GM19463 (cell line): ENCODE results near the gene PICK1.

ENCODE experiments used
- ATAC-seq: cut with Tn5 transposase; IDR thresholded peaks from one replicate; pipeline ENCODE4 v1.9.1; 2021; ENCODE audit warnings: mild to moderate bottlenecking, moderate library complexity; ENCODE audit not compliant: unreplicated experiment

The PICK1 gene

DNA sequence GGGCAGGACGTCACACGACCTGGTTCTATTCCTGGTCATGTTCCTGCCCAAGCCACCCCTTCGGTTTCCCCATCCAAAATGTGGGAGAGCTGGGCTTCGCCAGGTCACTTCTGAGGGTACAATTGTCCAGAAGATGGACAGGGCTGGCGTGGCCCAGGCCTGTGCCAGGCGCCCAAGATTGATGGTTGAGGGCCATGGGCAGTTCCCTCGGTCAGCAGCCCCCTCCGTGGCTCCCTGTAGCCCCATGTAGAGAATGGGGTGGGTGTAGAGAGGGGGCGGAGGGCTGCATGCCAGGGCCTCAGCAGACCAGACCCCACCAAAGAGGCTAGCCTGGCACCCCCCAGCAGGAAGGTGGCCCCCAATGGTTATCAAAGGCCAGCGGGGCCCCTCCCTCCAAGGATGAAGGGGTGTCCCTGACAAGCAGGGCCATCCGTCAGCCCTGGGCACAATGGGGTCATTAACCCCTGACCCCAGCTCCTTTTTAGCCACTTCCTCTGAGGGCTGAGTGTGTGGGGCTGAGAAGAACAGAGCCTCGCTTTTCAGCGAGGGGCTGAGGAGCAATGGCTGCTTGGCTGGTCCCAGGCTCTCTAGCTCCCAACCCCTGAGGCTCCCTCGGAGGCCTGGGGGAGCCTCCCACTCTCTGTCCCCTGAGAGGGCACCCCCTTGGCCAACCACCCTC is 11.0 kb upstream of the PICK1 start:
- ATAC-seq: no peak

DNA sequence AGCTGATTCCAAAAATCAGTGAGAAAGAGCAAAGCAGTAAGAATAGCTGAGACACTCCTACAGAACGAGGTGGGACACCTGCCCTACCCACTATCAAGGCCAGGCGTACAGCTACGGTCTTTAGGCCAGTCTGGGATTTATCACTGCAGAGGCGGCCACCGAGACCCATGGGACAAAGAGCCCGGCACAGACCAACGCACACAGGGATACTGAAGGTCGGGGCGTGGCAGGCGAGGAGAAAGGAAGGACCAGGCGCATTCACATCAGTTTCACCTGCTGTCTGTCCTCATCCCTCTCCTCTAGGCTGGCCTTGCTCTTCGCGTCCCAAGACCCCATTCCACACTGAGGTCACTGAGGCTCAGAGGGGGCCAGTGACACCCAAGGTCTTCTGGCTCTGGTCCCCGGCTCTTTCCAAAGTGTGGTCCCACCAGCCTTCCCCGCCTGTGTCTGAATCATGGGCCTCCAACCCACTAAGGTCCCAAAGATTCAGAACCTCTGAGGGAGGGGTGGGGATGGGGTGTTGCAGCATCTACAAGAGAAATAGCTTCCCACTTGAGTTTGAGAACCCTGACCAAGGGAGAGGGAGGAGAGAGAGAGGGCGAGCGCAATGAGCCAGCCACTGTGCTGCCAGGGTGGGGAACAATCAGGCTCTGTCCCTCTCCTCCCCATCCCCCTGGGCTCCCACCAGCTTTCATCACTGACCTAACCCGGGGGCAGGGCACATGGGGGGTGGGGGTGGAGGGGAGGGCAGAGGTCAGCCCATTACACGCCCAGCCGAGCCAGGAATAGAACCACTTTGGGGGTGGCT is 7.2 kb upstream of the PICK1 start:
- ATAC-seq: no peak

DNA sequence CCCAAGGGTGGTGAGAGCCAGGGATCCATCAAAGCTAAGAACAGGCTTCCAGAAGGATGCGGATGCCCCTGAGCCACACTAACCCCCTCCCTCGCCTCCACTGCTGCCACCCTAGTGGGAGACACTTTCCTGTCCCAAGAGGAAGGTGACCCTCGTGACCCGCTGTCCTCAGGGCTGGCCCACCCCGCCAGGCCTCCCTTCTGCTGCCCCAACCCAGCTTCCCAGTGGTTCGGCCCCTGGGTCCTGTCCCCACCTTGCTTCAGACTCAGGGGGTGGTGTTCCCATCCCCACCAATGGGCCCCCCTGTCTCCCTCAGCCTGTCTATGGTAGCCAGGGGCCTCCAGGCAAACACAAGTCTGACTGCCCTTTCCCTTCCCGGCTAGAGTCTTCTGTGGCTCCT is 6.5 kb upstream of the PICK1 start:
- no peak for ATAC-seq

DNA sequence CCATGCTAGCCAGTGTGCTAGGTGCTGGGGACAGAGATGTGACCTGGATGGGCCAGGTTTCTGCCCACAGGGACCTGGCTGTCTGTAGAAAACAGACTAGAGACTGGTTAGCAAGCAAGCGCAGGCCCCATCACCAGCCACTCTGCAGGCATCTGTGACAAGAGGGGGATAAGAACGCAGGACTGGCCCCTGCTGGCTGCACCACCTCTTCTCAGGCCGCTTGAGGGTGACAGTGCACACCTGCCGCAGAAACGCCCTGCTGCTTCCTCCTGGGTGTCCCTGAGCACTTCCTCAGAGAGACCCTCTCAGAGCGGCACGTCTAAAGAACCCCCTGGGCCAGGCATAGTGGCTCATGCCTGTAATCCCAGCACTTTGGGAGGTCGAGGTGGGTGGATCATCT is 5.9 kb upstream of the PICK1 start:
- no peak for ATAC-seq

DNA sequence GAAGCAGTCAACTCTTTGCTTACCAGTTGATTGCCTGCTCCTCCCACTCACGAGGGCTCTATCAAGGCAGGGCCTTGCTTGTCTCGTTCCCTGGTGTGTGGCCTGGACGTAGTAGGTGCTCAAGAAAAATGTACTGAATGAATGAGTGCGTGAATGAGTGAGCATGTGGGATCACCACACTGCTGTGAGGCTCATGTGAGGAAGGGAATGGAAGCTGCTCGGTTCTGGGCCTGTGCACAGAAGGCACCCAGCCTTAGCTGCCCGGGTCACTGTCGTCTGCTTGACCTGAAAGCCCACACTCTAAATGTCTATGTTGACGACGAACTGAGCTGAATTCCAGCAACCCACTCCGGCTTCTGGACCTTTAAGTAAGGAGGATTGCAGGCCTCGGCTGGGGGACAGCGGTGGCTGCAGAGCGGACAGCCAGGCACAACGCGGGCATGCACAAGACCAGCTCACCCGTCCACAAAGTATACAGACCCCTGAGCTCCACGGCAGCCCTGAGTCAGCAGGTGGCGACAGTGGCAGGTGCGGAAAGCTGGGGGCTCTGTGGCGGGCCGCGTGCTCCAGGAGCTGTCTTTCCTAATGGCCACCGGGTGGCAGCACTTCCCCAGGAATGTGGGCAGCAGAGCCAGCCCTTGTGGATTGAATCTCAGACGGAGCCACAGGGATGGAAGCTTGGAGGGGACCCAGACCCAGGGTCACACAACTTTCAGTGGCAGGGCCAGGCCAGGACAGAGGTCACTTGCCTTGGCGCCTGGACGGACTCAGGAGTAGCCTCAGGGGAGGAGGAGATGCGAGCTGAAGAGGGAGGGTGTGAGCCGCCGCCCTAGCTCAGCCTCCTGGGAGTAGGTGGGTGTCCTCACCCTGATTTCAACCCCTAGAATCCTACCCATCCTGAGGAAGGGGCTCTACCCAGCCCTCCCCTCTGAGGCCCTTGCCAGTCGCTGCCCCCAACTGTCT is 5.0 kb upstream of the PICK1 start:
- peak; percentile 54 for ATAC-seq

DNA sequence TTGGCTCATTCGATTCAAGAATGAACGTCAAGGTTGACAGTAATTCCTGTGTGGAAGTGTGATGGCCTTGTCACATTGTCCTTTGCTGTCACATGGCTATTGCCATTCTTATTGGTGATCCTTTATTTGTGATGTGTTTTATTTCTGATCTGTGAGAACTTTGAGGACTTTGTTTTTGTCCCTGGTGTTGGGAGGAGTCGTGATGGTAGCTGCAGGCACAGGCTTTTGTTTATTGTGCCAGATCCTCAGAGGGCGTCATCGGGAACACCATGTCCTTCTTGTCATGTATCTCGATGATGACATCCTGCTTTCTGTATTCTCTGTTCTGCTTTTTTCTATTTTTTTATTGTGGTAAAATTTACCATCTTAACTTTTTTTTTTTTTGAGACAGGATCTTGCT is 5.6 kb downstream of the PICK1 start:
- ATAC-seq: no peak

DNA sequence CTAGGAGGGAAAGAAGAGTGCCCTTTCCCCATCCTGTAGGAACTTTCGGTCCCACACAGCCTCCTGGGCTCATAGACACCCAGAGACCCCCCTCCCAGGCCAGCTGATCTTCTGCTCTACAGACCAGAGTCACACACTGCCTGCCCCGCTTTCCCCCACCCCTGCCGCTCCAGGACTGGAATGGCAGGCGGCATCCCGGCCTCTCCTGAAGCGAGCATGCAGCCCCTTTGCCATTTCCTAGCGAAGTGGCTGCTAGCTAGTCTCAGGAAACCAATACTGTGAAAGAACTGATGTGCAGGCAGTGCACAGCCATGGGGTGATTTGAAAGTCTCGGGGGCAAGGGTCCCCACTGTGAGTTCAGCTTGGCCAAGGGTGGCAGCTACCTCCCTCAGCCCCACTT is 8.3 kb downstream of the PICK1 start:
- no peak for ATAC-seq

DNA sequence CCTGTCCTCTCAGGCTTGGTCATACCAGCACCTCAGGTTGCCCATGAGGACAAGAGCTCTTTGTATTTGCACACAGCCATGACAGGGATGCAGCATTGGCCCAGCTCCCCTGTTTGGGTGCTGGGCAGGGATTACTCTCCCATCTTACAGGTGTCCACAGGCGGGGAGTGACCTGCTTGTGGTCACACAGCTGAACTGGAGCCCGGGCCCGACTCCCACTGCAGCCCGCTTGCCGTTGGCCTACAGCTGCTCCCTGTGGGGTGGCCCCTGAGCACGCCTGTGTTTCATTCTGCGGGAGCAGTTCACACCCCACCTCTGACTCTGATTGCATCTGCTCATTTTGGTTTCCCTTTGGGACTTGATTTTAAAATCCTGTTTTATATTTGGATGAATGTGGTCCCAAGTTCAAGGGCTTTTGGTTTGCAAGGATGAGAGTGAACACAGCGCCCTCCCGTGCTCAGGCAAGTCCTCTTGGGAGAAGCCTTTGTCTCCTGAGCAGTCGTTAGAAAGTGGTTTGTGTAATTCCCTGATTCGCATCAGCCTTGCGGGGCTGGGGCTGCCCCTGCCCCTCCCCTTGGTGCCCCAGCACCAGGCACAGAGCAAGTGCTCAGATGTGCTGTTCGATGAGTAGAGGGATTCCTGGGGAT is 9.3 kb downstream of the PICK1 start:
- ATAC-seq: no peak

DNA sequence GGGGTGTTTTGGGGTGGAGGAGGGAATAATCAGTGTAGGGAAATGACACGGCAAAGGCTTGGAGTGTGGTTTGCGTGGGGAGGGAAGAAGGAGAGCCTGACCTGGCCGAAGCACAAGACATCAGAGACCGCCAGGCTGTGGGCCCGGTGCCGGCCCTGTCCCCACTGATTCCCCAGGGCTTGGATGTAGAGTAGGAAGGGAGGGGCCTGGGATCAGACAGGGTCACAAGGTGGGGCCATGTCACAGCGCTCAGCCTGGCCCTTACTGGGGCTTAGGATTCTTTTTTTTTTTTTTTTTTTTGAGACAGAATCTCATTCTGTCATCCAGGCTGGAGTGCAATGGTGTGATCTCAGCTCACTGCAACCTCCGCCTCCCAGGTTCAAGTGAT is 9.8 kb downstream of the PICK1 start:
- ATAC-seq: no peak

DNA sequence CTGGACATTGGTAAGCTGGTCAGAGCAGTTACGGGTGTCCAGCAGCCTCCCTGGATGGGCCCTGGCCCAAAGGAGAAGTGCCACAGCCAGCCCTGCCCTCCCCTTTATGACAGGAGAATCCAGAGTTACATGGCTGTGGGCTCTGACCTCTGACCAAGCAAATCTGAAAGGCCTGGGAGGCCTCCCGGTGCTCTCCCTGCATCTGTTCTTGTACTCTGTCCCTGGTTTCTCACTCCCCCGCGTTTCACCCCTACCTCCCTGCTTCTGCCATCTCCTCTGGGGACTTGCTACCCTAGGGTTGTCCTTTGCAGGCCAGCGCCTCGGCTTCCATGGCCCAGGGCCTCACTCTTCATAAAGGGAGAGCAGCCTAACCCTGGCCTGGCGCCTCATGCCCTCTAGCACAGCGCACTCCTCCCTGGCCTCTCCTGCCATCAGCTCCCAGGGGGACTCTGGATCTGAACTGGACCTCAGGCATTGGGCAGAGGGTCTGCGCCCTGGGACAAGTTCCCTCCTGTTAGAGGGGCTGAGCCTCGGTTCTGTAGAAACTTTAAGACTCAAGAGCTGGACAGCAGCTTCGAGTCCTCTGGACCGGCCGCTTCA is 10.7 kb downstream of the PICK1 start:
- ATAC-seq: no peak

DNA sequence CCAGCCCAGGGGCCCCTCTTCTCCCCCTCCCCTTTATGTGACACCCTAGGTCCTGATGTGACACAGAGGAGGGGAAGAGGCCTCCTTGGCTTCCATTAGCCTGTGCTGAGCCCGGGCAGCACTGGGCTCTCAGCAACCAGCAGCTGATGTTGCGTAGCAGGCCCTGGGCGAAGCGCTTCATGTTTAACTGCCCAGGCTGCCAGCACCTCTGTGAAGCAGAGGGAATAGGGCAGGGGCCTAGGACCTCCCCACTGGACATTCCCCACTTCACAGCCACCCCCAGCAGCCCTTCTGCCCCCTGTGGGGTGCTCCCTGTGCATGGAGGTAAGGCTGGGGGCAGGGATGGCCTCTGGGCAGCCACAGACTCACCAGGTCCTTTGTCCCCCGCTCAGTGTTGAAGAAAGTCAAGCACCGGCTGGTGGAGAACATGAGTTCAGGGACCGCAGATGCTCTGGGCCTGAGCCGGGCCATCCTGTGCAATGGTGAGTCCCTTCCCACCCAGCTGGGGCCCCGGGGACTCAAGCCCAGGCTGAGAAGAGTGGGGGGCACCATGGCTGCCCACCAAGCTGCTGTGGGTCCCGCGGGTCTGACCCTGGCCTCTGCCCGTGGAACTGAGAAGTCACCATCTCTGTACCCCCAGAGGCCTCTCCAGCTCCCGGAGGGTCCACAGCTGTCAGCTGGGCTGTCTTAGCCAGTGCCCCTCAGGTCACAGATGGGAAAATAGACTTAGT is 11.6 kb downstream of the PICK1 start:
- no peak for ATAC-seq

DNA sequence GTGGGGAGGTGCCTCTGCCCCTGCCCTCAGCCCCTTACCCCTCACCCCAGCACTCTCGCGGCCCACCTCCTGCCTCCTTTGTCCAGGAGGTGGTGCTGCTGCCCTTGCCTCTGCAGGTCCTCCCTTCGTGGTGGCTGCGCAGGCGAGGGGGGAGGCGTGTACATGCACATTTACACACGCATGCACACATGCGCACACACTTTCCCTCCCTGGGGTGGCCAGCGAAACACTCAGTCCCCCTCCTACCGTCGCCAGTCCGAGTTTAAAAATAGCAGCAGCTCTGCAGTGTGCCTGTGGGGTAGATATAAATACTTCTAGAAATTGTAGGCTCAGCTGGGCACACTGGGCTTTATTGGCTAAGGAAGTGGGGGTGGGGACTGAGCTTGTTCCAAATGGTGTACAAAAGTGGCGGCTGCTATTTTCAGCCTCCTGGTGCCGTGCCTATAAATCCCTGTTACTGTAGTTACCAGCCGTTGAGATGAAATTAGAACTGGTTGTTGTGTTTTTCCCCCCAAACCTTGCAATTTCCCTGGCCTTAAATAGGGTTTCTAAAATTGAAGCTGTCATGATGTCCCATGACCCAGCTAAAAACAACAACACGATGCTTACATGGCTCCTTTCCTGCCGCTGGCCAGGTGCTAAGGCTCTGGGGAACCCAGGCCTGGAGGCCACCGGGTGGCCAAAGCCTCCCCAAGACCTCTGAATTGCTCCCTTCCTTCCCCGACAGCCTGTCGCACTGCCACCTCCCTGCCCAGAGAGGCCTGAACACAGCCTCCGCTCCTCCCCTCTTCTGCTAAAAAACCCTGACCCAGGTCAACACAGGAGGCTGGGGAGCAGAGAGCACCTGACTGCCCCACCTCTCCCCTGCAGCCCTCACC is 12.4 kb downstream of the PICK1 start:
- ATAC-seq: no peak

DNA sequence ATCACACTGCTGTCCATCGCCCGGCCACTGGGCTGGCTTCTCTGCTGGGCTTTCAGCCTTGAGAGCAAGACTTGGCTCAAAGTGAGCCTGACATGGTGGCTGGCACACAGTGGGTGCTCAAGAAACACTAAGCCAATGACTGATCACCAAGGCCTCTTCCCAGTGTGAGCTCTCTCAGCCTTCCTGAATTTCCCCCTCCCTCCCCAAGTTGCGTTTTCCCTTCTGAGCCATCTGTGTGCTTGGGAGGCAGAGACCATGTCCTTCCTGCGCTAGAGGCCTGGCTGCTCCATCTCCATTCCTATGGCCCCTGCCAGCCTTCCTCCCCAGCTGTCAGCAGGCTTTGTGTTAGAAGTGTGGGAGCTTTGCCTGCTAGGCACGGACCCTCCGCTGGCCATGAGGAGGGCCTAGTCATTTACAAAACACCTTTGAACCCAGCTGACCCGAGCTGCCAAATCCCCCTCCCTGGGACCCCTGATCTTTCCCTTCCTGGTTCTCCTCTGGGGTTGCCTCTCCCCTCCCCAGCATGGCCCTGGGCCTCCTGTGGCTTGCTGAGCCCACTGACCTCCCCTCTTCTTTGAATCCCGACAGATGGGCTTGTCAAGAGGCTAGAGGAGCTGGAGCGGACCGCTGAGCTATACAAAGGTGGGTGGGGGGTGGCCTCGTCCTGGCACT is 13.2 kb downstream of the PICK1 start:
- no peak for ATAC-seq

DNA sequence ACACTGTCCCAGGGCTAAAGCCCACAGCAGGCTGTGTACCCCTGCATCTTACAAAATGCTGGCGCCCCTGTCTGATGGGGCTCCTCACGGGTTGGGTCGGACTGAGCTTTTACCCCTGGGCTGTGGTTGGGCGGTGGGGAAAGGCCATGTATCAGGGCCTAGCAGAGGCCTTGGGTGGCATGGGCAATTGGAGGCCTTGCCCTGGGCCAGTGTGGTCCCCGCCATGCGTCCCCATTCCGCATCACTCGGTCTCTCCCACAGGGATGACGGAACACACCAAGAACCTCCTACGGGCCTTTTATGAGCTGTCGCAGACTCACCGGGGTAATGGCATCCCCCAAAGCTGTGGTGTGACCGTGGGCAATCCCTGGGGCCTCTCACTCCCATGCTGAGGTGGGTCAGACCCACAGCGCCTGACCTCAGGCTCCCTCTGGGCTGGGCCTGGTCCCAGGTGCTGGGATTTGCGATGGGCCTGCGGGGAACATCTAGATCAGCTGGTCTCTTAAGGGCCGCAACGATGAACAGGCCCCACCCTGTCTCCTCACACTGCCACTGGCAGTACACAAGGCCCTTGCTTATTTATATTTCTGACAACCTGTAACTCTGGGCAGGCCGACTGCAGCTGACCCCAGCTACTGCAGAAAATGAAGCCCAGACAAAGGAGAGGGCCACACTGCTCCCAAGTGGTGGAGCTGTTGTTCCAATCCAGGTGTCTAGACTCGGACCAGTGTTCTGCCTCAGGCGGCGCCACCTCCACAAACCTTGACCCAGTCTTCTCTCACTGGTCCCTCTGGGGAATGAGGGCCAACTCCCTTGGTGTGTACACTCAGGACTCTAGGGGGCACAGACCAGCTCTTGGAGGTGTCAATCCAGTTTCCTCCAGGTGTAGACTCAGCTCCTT is 14.5 kb downstream of the PICK1 start:
- no peak for ATAC-seq

DNA sequence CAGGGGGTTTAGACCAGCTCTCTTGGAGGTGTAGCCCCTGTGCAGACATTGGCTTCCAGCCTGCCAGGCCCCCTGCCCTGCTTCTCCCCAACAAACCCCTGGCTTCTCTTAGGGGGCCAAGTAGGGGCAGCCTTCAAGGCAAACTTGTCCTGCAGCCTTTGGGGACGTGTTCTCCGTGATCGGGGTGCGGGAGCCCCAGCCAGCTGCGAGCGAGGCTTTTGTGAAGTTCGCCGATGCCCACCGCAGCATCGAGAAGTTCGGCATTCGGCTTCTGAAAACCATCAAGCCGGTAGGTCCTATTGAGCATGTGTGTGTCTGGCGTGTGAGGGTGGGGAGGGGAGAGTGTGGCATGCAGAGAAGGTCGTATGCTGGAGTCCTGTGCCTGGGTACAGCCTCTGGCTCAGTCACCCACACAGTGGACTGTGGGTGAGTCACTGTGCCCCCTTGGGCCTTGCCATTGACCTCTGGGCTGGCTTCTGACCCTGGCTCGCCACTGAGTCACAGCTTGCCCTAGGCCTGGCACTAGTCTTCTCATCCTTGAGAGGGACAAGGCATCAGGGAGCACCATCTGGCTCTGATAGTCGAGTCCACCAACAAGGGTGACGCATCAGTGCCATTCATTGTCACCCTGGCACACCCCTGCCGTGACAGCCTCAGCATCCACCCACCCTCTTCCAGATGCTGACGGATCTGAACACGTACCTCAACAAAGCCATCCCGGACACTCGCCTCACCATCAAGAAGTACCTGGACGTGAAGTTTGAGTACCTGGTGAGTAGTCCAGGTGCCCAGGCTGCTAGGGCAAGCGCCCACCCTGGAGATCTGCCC is 15.3 kb downstream of the PICK1 start:
- ATAC-seq: no peak
